Activated T-cell treated with anti-CD3 and anti-CD28 coated beads, Interleukin-2, amount 50 U/mL, for 72 hours (primary cell): Measurements from ENCODE around the gene STAT5B. TPM values are rescaled to one million over a fixed set of nuclear protein-coding genes. Genes with fewer than 3 reads are reported as not detected.

Experiments used
- ATAC-seq, 2 donors: fragments of 150-1000 bp; cut with Tn5 transposase; replicated peaks in 1 of 2; 2 replicates each; pipeline ENCODE4 v1.10.0; 2021; ENCODE audit warnings: moderate library complexity in 2 of 2, mild to moderate bottlenecking in 1 of 2
- DNase-seq, 2 donors: peaks; one replicate each; pipeline ENCODE4 v3.0.0; 2021 to 2022; ENCODE audit warnings: mixed read lengths in 1 of 2
- H3K27ac Mint-ChIP-seq: one replicate; pipeline ENCODE4 v1.8.0; 2022; ENCODE audit warnings: mild to moderate bottlenecking, moderate library complexity, mixed read lengths
- H3K27me3 Mint-ChIP-seq: one replicate; pipeline ENCODE4 v1.8.0; 2022; ENCODE audit warnings: low read depth, mixed read lengths
- H3K36me3 Mint-ChIP-seq, 2 donors: one replicate each; pipeline ENCODE4 v1.8.0; 2022; ENCODE audit warnings: mixed read lengths in 2 of 2, mild to moderate bottlenecking in 1 of 2; ENCODE audit not compliant: insufficient read depth in 2 of 2
- H3K4me1 Mint-ChIP-seq: one replicate; pipeline ENCODE4 v1.8.0; 2022; ENCODE audit warnings: low read depth, mixed read lengths
- H3K4me3 Mint-ChIP-seq, 2 donors: one replicate each; pipeline ENCODE4 v1.8.0; 2022; ENCODE audit warnings: mild to moderate bottlenecking in 2 of 2, mixed read lengths in 2 of 2, moderate library complexity in 2 of 2
- H3K9me3 Mint-ChIP-seq, 2 donors: one replicate each; pipeline ENCODE4 v1.8.0; 2022; ENCODE audit warnings: mixed read lengths in 2 of 2
- total RNA-seq, 2 donors: library from RNA; stranded (reverse); gene quantifications; one replicate each; pipeline ENCODE4 v1.2.3, GENCODE V29; 2022

Gene STAT5B
- total RNA-seq, 2 donors from 2014 or later: 252 to 269 TPM

GRCh38 chr17:42200706-42201457, 75.3 kb downstream of the STAT5B start:
- H3K27me3 Mint-ChIP-seq: no peaks in the 10 kb centered on the region
- no peak overlapping the region for H3K4me3 Mint-ChIP-seq
- H3K27ac Mint-ChIP-seq: no peak overlapping the region
- peaks cover 5 to 24% of the 10 kb centered on the region in 2 donors for H3K36me3 Mint-ChIP-seq
- ATAC-seq (no peak), DNase-seq (no peak)
- H3K4me1 Mint-ChIP-seq: peaks cover 4% of the 10 kb centered on the region
- H3K9me3 Mint-ChIP-seq: no peaks in the 10 kb centered on the region

GRCh38 chr17:42199416-42200011, 76.7 kb downstream of the STAT5B start:
- no peak overlapping the region for H3K4me3 Mint-ChIP-seq
- peaks cover 5 to 13% of the 10 kb centered on the region in 2 donors for H3K36me3 Mint-ChIP-seq
- peaks cover 7% of the 10 kb centered on the region for H3K4me1 Mint-ChIP-seq
- DNase-seq (no peak), ATAC-seq (no peak)
- no peaks in the 10 kb centered on the region for H3K27me3 Mint-ChIP-seq
- H3K9me3 Mint-ChIP-seq: no peaks in the 10 kb centered on the region
- H3K27ac Mint-ChIP-seq: no peak overlapping the region

- Mint-ChIP-seq H3K4me1 (peaks cover 13% of the 10 kb centered on the region), H3K36me3 (peaks cover 5 to 9% of the 10 kb centered on the region in 2 donors), H3K4me3 (no peak overlapping the region), H3K9me3 (no peaks in the 10 kb centered on the region), H3K27ac (no peak overlapping the region), H3K27me3 (no peaks in the 10 kb centered on the region)
- ATAC-seq: no peak
- DNase-seq: no peak
Measured at GRCh38 chr17:42198897-42199296, 77.3 kb downstream of the STAT5B start.

GRCh38 chr17:42197564-42198156, 78.5 kb downstream of the STAT5B start:
- DNase-seq: no peak
- Mint-ChIP-seq H3K9me3 (no peaks in the 10 kb centered on the region), H3K4me1 (peaks cover 26% of the 10 kb centered on the region), H3K27ac (no peak overlapping the region), H3K36me3 (peaks cover 4 to 8% of the 10 kb centered on the region in 2 donors), H3K27me3 (no peaks in the 10 kb centered on the region), H3K4me3 (no peak overlapping the region)
- no peak for ATAC-seq

GRCh38 chr17:42193969-42194899, 82.0 kb downstream of the STAT5B start, which contains the start of gene GHDC:
Gene GHDC, minus strand, starts transcription at chr17:42194494. Its CDS starts 913 bp downstream, at chr17:42193581.
- ATAC-seq (peak; percentile 95 to 98), DNase-seq (peak; percentile 85)
- Mint-ChIP-seq H3K27me3 (no peaks in the 10 kb centered on the region), H3K27ac (peak within 1 kb of the TSS; percentile 89), H3K36me3 (no peaks in the 10 kb centered on the region), H3K9me3 (no peaks in the 10 kb centered on the region), H3K4me1 (peaks cover 26% of the 10 kb centered on the region), H3K4me3 (peak within 1 kb of the TSS; percentile 95 to 97)

DNA sequence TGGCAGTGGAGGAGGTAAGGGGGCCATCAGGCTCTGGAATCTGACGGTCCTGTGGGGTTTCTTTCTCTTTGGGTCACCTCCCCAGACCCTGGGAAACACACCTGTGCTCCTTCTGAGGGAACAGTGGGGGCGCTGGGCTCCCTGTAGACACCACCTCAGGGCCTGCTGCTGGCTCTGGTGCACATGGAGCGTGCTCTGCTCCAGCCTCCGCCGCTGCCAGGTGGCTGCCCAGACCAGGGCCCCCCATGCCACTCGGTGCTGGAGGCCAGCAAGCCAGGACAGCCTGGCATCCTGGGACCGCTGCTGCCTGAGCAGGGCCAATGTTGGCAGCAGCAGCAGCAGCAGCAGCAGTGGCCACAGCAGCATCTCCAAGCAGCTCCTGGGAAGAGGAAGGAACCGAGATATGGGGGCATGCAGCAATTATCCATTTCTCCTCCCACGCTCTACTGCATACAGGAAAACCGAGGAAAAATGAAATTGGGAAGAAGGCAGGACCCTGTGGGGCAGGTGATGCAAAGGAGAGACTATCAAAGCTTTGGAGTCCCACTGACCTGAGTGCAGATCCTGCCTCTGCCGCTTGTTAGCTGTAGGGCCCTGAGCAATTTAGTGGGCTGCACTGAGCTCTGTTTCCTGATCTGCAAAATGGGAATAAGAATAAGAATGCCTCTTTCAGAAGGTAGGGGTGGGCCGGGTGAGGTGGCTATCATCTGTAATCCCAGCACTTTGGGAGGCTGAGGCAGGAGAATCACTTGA, 82.8 kb downstream of the STAT5B start:
- H3K27me3 Mint-ChIP-seq: no peaks in the 10 kb centered on the region
- DNase-seq (no peak), ATAC-seq (no peak)
- H3K36me3 Mint-ChIP-seq: no peaks in the 10 kb centered on the region
- peak overlapping the region; percentile 95 to 97 for H3K4me3 Mint-ChIP-seq
- H3K4me1 Mint-ChIP-seq: peaks cover 25% of the 10 kb centered on the region
- H3K27ac Mint-ChIP-seq: peak overlapping the region; percentile 89
- H3K9me3 Mint-ChIP-seq: no peaks in the 10 kb centered on the region

DNA sequence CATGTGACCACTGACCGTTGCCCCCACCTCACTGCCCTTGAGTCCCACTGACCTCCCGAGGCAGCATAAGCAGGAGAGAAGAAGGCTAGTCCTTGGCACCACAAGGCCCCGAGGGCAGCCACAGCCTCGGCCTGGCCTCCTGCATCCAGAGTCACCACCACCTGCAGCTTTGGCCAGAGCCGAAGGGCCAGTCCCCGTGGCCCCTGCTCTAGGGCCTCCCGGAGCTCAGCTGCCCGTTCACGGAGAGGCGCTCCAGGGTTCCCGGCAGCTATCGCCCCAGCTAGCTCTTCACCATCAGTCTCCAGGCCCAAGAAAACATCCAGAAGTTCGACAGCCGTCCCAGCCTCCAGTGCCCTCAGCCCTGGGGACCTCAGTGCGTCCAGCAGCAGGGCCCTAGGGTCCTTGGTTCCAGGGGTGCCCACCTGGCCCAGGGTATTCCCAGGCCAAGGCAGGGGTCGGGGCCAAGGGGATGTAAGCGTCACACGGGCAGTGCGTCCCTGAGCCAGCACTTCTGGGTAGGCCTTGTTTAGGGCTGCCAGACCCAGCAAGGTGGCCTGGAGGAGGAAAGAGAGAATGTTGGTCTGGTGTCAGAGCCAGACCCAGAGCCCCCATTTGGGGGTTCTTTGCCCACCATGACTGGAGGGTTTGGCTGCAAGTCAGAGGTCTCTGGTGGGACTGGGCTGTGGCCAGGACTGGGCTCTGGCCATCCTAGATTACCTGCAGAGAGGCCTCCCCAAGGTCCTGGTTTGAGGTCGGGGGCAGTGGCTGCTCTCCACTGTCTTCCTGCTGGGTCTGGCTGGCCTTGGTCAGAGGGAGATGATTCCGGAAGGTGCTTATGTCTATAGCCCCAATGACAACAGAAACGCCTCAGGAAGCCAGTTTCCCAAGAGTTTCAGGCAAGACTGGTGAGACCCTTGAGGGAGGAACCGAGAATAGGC, 83.7 kb downstream of the STAT5B start:
- Mint-ChIP-seq H3K36me3 (no peaks in the 10 kb centered on the region), H3K4me3 (peak overlapping the region; percentile 95 to 97), H3K27me3 (no peaks in the 10 kb centered on the region), H3K9me3 (no peaks in the 10 kb centered on the region), H3K4me1 (peaks cover 25% of the 10 kb centered on the region), H3K27ac (no peak overlapping the region)
- no peak for ATAC-seq
- DNase-seq: no peak

GRCh38 chr17:42191275-42191608, 84.9 kb downstream of the STAT5B start:
- Mint-ChIP-seq H3K9me3 (no peaks in the 10 kb centered on the region), H3K36me3 (no peaks in the 10 kb centered on the region), H3K27ac (no peak overlapping the region), H3K4me3 (no peak overlapping the region), H3K27me3 (no peaks in the 10 kb centered on the region), H3K4me1 (peaks cover 30% of the 10 kb centered on the region)
- DNase-seq (no peak), ATAC-seq (no peak)

- Mint-ChIP-seq H3K27me3 (no peaks in the 10 kb centered on the region), H3K4me3 (no peak overlapping the region), H3K27ac (no peak overlapping the region), H3K4me1 (peaks cover 30% of the 10 kb centered on the region), H3K36me3 (no peaks in the 10 kb centered on the region), H3K9me3 (no peaks in the 10 kb centered on the region)
- ATAC-seq: no peak
- no peak for DNase-seq
Measured at GRCh38 chr17:42190491-42191274, 85.5 kb downstream of the STAT5B start.

GRCh38 chr17:42189651-42189965, 86.6 kb downstream of the STAT5B start:
- DNase-seq (no peak), ATAC-seq (no peak)
- Mint-ChIP-seq H3K27me3 (no peaks in the 10 kb centered on the region), H3K4me1 (peaks cover 37% of the 10 kb centered on the region), H3K4me3 (no peak overlapping the region), H3K9me3 (no peaks in the 10 kb centered on the region), H3K36me3 (no peaks in the 10 kb centered on the region), H3K27ac (no peak overlapping the region)
